ENCODE measurements around the gene MOCOS. TPM values are rescaled to one million over a fixed set of nuclear protein-coding genes. Genes with fewer than 3 reads are reported as not detected.

The MOCOS gene
- total RNA-seq, 2 donors from 2014 or later, result 1.0 to 1.3 TPM

DNA sequence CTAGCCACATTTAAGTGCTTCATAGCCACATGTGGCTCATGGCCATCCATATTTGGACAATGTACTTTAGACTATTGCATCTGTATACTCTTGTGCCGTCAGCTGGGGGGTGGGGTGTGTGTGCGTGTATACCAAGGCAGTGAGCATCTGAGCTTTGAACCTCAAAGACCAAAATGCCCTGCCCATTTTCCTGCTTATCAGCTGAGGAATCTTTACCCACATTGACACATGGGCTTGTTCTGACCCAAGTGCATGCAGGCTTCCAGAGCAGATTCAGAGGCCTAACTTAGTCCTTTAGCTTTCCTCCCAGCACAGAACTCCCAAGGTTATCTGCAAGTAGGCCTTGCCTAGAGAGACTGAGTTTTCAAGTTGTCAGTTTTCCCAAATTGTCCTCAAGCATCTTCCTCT is 11.1 kb upstream of the MOCOS start:
- Histone ChIP-seq H3K27ac (no peak overlapping the region), H3K9me3 (no peaks in the 10 kb centered on the region), H3K4me1 (no peaks in the 10 kb centered on the region), H3K36me3 (replicated peaks in 1 of 2; ENCODE audit: insufficient read depth in 1 of 2, low read depth in 2 of 2) (peaks cover 14 to 18% of the 10 kb centered on the region in 2 donors), H3K27me3 (no peaks in the 10 kb centered on the region), H3K4me3 (no peak overlapping the region)
- WGBS, 2 donors, result 83 to 87% methylated on average over 2 of the region's 2 CpGs
- intact Hi-C loops (cut with DNase I), result no loop called here
- DNase-seq (no peak), ATAC-seq (no peak)
- TF ChIP-seq, protein P1, sequence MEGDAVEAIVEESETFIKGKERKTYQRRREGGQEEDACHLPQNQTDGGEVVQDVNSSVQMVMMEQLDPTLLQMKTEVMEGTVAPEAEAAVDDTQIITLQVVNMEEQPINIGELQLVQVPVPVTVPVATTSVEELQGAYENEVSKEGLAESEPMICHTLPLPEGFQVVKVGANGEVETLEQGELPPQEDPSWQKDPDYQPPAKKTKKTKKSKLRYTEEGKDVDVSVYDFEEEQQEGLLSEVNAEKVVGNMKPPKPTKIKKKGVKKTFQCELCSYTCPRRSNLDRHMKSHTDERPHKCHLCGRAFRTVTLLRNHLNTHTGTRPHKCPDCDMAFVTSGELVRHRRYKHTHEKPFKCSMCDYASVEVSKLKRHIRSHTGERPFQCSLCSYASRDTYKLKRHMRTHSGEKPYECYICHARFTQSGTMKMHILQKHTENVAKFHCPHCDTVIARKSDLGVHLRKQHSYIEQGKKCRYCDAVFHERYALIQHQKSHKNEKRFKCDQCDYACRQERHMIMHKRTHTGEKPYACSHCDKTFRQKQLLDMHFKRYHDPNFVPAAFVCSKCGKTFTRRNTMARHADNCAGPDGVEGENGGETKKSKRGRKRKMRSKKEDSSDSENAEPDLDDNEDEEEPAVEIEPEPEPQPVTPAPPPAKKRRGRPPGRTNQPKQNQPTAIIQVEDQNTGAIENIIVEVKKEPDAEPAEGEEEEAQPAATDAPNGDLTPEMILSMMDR (IDR thresholded peaks at IDR 0.05), result no peak
- TF ChIP-seq POLR2A (IDR thresholded peaks at IDR 0.05), result no peak

DNA sequence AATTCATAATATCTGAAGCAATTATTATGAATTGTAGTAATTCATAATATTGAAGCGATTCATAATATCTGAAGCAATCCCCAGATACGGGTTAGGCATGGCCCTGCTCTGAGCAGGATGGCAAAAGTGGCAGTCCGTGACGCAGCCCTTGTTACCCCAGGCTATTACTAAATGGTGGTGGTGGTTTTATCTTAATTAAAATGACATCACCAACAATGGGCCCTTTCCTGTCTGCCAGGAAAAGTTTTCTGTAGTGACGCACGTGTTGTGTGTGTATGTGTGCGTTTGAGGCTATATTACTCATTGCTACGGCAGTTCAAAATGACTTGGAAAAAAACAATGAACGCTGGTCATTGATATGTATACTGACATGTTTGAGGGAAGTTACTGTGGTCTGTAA is 10.6 kb upstream of the MOCOS start:
- no peaks in the 10 kb centered on the region for H3K9me3 ChIP-seq
- H3K4me3 ChIP-seq, result no peak overlapping the region
- 87 to 93% methylated on average over 9 of the region's 9 CpGs for WGBS, 2 donors
- no peaks in the 10 kb centered on the region for H3K27me3 ChIP-seq
- no peak for TF ChIP-seq POLR2A (IDR thresholded peaks at IDR 0.05)
- TF ChIP-seq, protein P1 (IDR thresholded peaks at IDR 0.05), result no peak
- DNase-seq, result no peak
- ATAC-seq, result no peak
- H3K27ac ChIP-seq, result no peak overlapping the region
- intact Hi-C loops (cut with DNase I), result no loop called here
- peaks cover 14% of the 10 kb centered on the region in 2 donors for H3K36me3 ChIP-seq (replicated peaks in 1 of 2; ENCODE audit: insufficient read depth in 1 of 2, low read depth in 2 of 2)
- H3K4me1 ChIP-seq, result no peaks in the 10 kb centered on the region

DNA sequence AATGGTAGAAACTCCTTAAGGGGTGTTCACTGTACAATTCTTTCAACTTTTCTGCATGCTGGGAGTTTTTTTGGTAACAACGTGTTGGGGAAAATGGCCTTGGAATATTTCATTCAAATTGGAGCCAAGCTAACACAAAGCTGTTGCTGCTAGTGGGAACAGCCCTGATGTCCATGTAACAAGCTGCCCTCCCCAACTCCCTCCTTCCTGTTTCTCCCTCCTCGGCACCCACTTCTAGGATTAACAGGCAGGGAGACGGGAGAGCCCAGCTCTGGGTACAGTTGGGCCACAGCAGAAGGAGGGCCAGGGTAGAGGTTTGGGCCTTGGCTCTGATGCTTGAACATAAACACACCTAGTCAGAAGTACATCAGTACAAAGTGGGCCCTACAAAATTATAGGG is 9.4 kb upstream of the MOCOS start:
- peak overlapping the region in 1 of 2 donors; percentile 15 for H3K4me3 ChIP-seq
- H3K27me3 ChIP-seq, result no peaks in the 10 kb centered on the region
- DNase-seq, result no peak
- peaks cover 5 to 9% of the 10 kb centered on the region in 2 donors for H3K36me3 ChIP-seq (replicated peaks in 1 of 2; ENCODE audit: insufficient read depth in 1 of 2, low read depth in 2 of 2)
- no peaks in the 10 kb centered on the region for H3K9me3 ChIP-seq
- no peaks in the 10 kb centered on the region for H3K4me1 ChIP-seq
- TF ChIP-seq, protein P1 (IDR thresholded peaks at IDR 0.05), result no peak
- no peak for TF ChIP-seq POLR2A (IDR thresholded peaks at IDR 0.05)
- no peak for ATAC-seq
- intact Hi-C loops (cut with DNase I), result no loop called here
- 68 to 78% methylated on average over 3 of the region's 3 CpGs for WGBS, 2 donors
- H3K27ac ChIP-seq, result no peak overlapping the region

DNA sequence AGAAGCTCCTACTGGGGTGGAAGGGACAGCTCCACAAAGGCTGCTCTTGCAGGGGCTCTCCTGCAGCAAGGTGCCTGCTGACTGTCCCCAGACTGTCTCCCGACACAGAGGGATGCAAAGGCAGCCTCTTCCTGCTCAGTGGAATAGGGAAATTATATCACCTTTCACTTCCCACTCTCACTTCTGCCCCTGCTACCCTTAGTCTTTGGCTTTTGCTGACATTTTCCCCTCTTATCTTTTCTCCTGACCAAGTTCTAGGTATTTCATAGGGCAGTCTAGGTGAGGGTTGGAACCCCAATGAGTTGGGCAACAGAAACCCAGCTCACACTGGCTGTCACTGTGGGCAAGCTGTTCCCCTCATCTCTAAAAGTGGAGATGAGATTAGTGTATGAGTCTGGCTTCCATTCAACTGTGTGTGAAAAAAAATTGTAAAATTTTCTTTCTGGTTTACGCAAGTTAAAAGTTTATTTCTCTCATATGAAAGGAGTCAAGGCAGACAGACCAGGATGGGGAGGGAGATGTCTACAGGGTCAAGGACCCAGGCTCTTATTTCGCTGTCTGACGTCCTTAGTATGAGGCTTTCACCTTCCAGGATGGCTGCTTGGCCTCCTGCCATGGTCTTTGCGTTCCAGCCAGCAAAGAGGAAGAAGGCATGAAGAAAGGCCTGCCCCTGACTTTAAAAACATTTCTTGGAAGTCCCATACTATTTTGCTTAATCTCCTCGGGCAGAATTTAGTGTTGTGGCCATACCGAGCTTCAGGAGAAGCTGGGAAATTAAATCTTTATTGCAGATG is 7.5 kb upstream of the MOCOS start:
- H3K9me3 ChIP-seq, result no peaks in the 10 kb centered on the region
- H3K4me1 ChIP-seq, result no peaks in the 10 kb centered on the region
- H3K36me3 ChIP-seq (replicated peaks in 1 of 2; ENCODE audit: insufficient read depth in 1 of 2, low read depth in 2 of 2), result peaks cover 3 to 9% of the 10 kb centered on the region in 2 donors
- H3K4me3 ChIP-seq, result no peak overlapping the region
- TF ChIP-seq, protein P1 (IDR thresholded peaks at IDR 0.05), result no peak
- TF ChIP-seq POLR2A (IDR thresholded peaks at IDR 0.05), result no peak
- 36 to 46% methylated on average over 7 of the region's 7 CpGs for WGBS, 2 donors
- no peak overlapping the region for H3K27ac ChIP-seq
- ATAC-seq, result peak; percentile 62
- no peaks in the 10 kb centered on the region for H3K27me3 ChIP-seq
- intact Hi-C loops (cut with DNase I), result no loop called here
- peak; percentile 53 to 74 (median 60) for DNase-seq

DNA sequence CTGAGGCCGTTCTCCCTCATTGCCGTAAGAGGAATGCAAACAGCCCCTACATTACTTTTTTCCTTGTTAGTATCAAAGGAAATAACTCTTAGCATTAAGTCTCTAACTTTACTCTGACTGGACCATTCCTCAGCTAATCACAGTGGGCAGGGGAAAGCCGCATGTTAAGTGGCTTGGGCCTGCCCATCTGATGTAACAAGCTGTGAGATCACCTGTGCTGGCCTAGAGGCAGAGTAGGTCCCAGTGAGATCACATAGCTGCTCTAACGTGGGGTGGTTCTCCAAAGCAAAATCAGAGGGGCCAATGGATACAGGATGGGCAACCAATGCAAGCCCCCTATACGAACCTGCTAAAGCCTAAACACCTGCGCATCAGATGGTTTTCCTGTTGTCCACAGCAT is 5.9 kb upstream of the MOCOS start:
- H3K4me1 ChIP-seq, result peaks cover 3% of the 10 kb centered on the region
- ATAC-seq (no peak), DNase-seq (no peak)
- H3K36me3 ChIP-seq (replicated peaks in 1 of 2; ENCODE audit: insufficient read depth in 1 of 2, low read depth in 2 of 2), result no peaks in the 10 kb centered on the region
- no peak overlapping the region for H3K27ac ChIP-seq
- 79% methylated on average over 6 of the region's 6 CpGs for WGBS, 2 donors
- intact Hi-C loops (cut with DNase I), result no loop called here
- H3K9me3 ChIP-seq, result no peaks in the 10 kb centered on the region
- H3K27me3 ChIP-seq, result no peaks in the 10 kb centered on the region
- no peak overlapping the region for H3K4me3 ChIP-seq
- TF ChIP-seq, protein P1 (IDR thresholded peaks at IDR 0.05), result no peak
- TF ChIP-seq POLR2A (IDR thresholded peaks at IDR 0.05), result no peak

Measured in body of pancreas (tissue), 4 donors.